HepG2 (cell line): ENCODE data around the gene ANXA2. TPM values are rescaled to one million over a fixed set of nuclear protein-coding genes. Genes with fewer than 3 reads are reported as not detected.
A peak's percentile ranks its signal among the peaks of the same experiment; 100 is the strongest.

Experiments used
- ARID5B ChIP-seq: IDR thresholded peaks from 2 replicates; pipeline ENCODE4 v1.4.0; 2020; ENCODE audit warnings: mild to moderate bottlenecking, missing genetic modification reagents
- ELF3 ChIP-seq: IDR thresholded peaks from 2 replicates; pipeline ENCODE4 v1.6.1; 2016; ENCODE audit warnings: missing genetic modification reagents, missing compliant biosample characterization
- GATA4 ChIP-seq: sonication (generic); IDR thresholded peaks from 2 replicates; pipeline ENCODE4 v1.6.1; 2016; ENCODE audit warnings: antibody characterized with exemption, low read depth, borderline replicate concordance
- GATAD2A ChIP-seq: IDR thresholded peaks from 2 replicates; pipeline ENCODE4 v1.6.1; 2016
- KAT8 ChIP-seq: IDR thresholded peaks from 2 replicates; pipeline ENCODE4 v1.6.1; 2016; ENCODE audit warnings: missing genetic modification reagents, missing compliant biosample characterization
- MTA3 ChIP-seq: sonication (generic); formaldehyde crosslinking; IDR thresholded peaks from 2 replicates; pipeline ENCODE4 v1.4.0; 2020; ENCODE audit warnings: missing genetic modification reagents
- RBFOX2 ChIP-seq: fragments of 200-400 bp; formaldehyde crosslinking; IDR thresholded peaks from 2 replicates; pipeline ENCODE4 v1.6.1; 2017; ENCODE audit warnings: low read depth, mild to moderate bottlenecking, low read length
- RFX1 ChIP-seq: fragments of 450-650 bp; IDR thresholded peaks from 2 replicates; pipeline ENCODE4 v1.6.1; 2017
- SOX6 ChIP-seq, 2 experiments: fragments of 450-650 bp in 1 of 2; sonication (generic) in 1 of 2; formaldehyde crosslinking in 1 of 2; IDR thresholded peaks; 2 replicates each; pipeline versions ENCODE4 v1.4.0 to v1.6.1; 2017 to 2020; ENCODE audit warnings: antibody characterized with exemption in 1 of 2, mild to moderate bottlenecking in 1 of 2, missing genetic modification reagents in 1 of 2
- ZBTB20 ChIP-seq: sonication (generic); formaldehyde crosslinking; IDR thresholded peaks from 2 replicates; pipeline ENCODE4 v1.8.1; 2023; ENCODE audit warnings: missing genetic modification reagents, low read depth, mild to moderate bottlenecking, borderline replicate concordance
- ZMYM3 ChIP-seq: sonication (generic); formaldehyde crosslinking; IDR thresholded peaks from 2 replicates; pipeline ENCODE4 v1.5.1; 2020; ENCODE audit warnings: mild to moderate bottlenecking, missing genetic modification reagents
- ZNF264 ChIP-seq: sonication (generic); formaldehyde crosslinking; IDR thresholded peaks from 2 replicates; pipeline ENCODE4 v1.4.0; 2020; ENCODE audit warnings: missing genetic modification reagents
- ZNF274 ChIP-seq: sonication (generic); formaldehyde crosslinking; IDR thresholded peaks from 2 replicates; pipeline ENCODE4 v1.5.1; 2020; ENCODE audit warnings: mild to moderate bottlenecking, missing genetic modification reagents
- ZNF513 ChIP-seq: sonication (generic); formaldehyde crosslinking; conservative IDR thresholded peaks from 2 replicates; pipeline ENCODE4 v1.5.0; 2020; ENCODE audit warnings: missing genetic modification reagents
- ZNF550 ChIP-seq: sonication (generic); formaldehyde crosslinking; IDR thresholded peaks from 2 replicates; pipeline ENCODE4 v1.4.0; 2020; ENCODE audit warnings: mild to moderate bottlenecking, missing genetic modification reagents, borderline replicate concordance
- ZNF672 ChIP-seq: sonication (generic); formaldehyde crosslinking; IDR thresholded peaks from 2 replicates; pipeline ENCODE4 v1.8.1; 2022; ENCODE audit warnings: missing genetic modification reagents
- ZNF800 ChIP-seq: sonication (generic); formaldehyde crosslinking; IDR thresholded peaks from 2 replicates; pipeline ENCODE4 v1.4.0; 2020; ENCODE audit warnings: missing genetic modification reagents
- ZNF816 ChIP-seq: sonication (generic); formaldehyde crosslinking; IDR thresholded peaks from 2 replicates; pipeline ENCODE4 v1.8.0; 2022; ENCODE audit warnings: missing genetic modification reagents, mild to moderate bottlenecking, borderline replicate concordance
- polyA plus RNA-seq, 8 experiments: library from polyadenylated mRNA; depleted of rRNA in 3 of 8; stranded (reverse) in 7 of 8; unstranded in 1 of 8; fragments of >200 nt; fragmentation: Illumina TruSeq in 4 of 8; extraction: Trizol in 4 of 8; gene quantifications; 2 replicates each; pipeline versions ENCODE4 v1.2.1 to v1.2.3, GENCODE V29; 2011 to 2016; ENCODE audit warnings: low read depth in 4 of 8, missing spikeins in 1 of 8, mixed read lengths in 1 of 8; ENCODE audit not compliant: insufficient read depth in 1 of 8
- total RNA-seq, 5 experiments: library from RNA; depleted of rRNA; stranded (reverse); fragments of >200 nt; fragmentation: Illumina TruSeq; extraction: Trizol; gene quantifications; 2 replicates each; pipeline ENCODE4 v1.2.3, GENCODE V29; 2016; ENCODE audit warnings: low read depth in 1 of 5
- TF ChIP-seq, protein P1 (sequence below): sonication (generic); formaldehyde crosslinking; IDR thresholded peaks from 2 replicates; pipeline ENCODE4 v1.5.0; 2020; ENCODE audit warnings: missing genetic modification reagents, mild to moderate bottlenecking, borderline replicate concordance
- TF ChIP-seq, protein P2 (sequence below): IDR thresholded peaks from 2 replicates; pipeline ENCODE4 v1.6.1; 2016; ENCODE audit warnings: missing compliant biosample characterization, missing genetic modification reagents, borderline replicate concordance

The ANXA2 gene
- total and polyA plus RNA-seq, 2 of the 13 experiments (the other 11 are each of a cell fraction or from before 2014, with no cell fraction given) = 196 to 613 TPM

GRCh38 chr15:60392986-60393790 is 4.6 kb downstream of the ANXA2 start (continued):
- TF ChIP-seq, protein P1, sequence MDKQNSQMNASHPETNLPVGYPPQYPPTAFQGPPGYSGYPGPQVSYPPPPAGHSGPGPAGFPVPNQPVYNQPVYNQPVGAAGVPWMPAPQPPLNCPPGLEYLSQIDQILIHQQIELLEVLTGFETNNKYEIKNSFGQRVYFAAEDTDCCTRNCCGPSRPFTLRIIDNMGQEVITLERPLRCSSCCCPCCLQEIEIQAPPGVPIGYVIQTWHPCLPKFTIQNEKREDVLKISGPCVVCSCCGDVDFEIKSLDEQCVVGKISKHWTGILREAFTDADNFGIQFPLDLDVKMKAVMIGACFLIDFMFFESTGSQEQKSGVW (CRISPR knock-in tag) = no peak
- TF ChIP-seq ZNF513 (no peak), ZMYM3 (peak; percentile 89), ZBTB20 (CRISPR knock-in tag) (peak; percentile 73; the same call in 1 of the 2 replicates), GATA4 (no peak), ZNF800 (CRISPR knock-in tag) (0 out of 2 replicates have a peak, but pooled peaks have one; percentile 35), ZNF550 (CRISPR knock-in tag) (no peak), ZNF264 (CRISPR knock-in tag) (peak; percentile 45; the same call in 1 of the 2 replicates), ZNF274 (CRISPR knock-in tag) (no peak), ZNF672 (CRISPR knock-in tag) (no peak), ZNF816 (CRISPR knock-in tag) (no peak), MTA3 (CRISPR knock-in tag) (no peak), ARID5B (CRISPR knock-in tag) (peak; percentile 94), RBFOX2 (0 out of 2 replicates have a peak, but pooled peaks have one; percentile 47), ELF3 (CRISPR knock-in tag) (peak; percentile 86), GATAD2A (CRISPR knock-in tag) (peak; percentile 95), KAT8 (CRISPR knock-in tag) (peak; percentile 77), RFX1 (no peak), SOX6 (IDR thresholded peaks at IDR 0.05) (no peak), SOX6 (CRISPR knock-in tag; IDR thresholded peaks at IDR 0.05) (peak; percentile 88)
- TF ChIP-seq, protein P2, sequence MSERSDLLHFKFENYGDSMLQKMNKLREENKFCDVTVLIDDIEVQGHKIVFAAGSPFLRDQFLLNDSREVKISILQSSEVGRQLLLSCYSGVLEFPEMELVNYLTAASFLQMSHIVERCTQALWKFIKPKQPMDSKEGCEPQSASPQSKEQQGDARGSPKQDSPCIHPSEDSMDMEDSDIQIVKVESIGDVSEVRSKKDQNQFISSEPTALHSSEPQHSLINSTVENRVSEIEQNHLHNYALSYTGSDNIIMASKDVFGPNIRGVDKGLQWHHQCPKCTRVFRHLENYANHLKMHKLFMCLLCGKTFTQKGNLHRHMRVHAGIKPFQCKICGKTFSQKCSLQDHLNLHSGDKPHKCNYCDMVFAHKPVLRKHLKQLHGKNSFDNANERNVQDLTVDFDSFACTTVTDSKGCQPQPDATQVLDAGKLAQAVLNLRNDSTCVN (CRISPR knock-in tag) = no peak
